ENCODE measurements around the gene RTEL1.

- TF ChIP-seq CTCF (conservative IDR thresholded peaks at IDR 0.05 in 1 of 2, IDR thresholded peaks at IDR 0.05 in 1 of 2; ENCODE audit: low read depth in 1 of 2, low read length in 2 of 2) (no peak), EZH2 (IDR thresholded peaks at IDR 0.05; ENCODE audit: low read length, missing control alignments) (no peak)
Measured at GRCh38 chr20:63665708-63666107, 7.6 kb downstream of the RTEL1 start.

All from fibroblast of lung (primary cell).